PC-9 (cell line): ENCODE results near the gene ZBTB48.

Source experiments
- EZH2 ChIP-seq: fragments of 200-600 bp; sonication (generic); IDR thresholded peaks from 2 replicates; pipeline ENCODE4 v1.8.0; 2017; ENCODE audit warnings: antibody characterized with exemption, low read depth
- TF ChIP-seq, protein P1 (sequence below): fragments of 200-600 bp; sonication (generic); conservative IDR thresholded peaks from 2 replicates; pipeline ENCODE4 v1.6.1; 2017; ENCODE audit warnings: mixed run types, antibody characterized with exemption, mild to moderate bottlenecking, moderate library complexity

DNA sequence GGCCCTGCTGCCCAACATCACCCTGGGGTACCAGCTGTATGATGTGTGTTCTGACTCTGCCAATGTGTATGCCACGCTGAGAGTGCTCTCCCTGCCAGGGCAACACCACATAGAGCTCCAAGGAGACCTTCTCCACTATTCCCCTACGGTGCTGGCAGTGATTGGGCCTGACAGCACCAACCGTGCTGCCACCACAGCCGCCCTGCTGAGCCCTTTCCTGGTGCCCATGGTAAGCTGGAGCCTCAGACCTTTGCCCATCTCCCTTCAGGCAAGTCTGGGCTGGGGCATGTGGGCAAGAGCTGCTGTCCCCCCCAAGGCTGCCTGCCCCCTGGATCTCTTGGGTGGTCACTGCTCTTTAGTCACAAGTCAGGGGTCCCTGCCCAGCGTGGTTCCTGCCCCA is 8.8 kb upstream of the ZBTB48 start:
- TF ChIP-seq, protein P1, sequence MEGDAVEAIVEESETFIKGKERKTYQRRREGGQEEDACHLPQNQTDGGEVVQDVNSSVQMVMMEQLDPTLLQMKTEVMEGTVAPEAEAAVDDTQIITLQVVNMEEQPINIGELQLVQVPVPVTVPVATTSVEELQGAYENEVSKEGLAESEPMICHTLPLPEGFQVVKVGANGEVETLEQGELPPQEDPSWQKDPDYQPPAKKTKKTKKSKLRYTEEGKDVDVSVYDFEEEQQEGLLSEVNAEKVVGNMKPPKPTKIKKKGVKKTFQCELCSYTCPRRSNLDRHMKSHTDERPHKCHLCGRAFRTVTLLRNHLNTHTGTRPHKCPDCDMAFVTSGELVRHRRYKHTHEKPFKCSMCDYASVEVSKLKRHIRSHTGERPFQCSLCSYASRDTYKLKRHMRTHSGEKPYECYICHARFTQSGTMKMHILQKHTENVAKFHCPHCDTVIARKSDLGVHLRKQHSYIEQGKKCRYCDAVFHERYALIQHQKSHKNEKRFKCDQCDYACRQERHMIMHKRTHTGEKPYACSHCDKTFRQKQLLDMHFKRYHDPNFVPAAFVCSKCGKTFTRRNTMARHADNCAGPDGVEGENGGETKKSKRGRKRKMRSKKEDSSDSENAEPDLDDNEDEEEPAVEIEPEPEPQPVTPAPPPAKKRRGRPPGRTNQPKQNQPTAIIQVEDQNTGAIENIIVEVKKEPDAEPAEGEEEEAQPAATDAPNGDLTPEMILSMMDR, result no peak
- TF ChIP-seq EZH2, result no peak
